ENCODE data around the gene VDAC2.

VDAC2 gene

GRCh38 chr10:75253281-75254220 lies 43.0 kb downstream of the VDAC2 start:
- DNase-seq (ENCODE audit: low read depth): no peak

- DNase-seq (ENCODE audit: low read depth): no peak
Observed at GRCh38 chr10:75254739-75255138, 44.1 kb downstream of the VDAC2 start.

- DNase-seq (ENCODE audit: low read depth): no peak
Observed at GRCh38 chr10:75260990-75261389, 50.4 kb downstream of the VDAC2 start.

- peak; percentile 25 for DNase-seq (ENCODE audit: low read depth)
Observed at GRCh38 chr10:75261813-75262705, 51.5 kb downstream of the VDAC2 start.

GRCh38 chr10:75263806-75264205 lies 53.2 kb downstream of the VDAC2 start:
- DNase-seq (ENCODE audit: low read depth): no peak

- DNase-seq (ENCODE audit: low read depth): no peak
Observed at GRCh38 chr10:75265856-75266255, 55.3 kb downstream of the VDAC2 start.

GRCh38 chr10:75266945-75267344 lies 56.3 kb downstream of the VDAC2 start:
- DNase-seq (ENCODE audit: low read depth): peak; percentile 51

- DNase-seq (ENCODE audit: low read depth): no peak
Observed at GRCh38 chr10:75269605-75270004, 59.0 kb downstream of the VDAC2 start.

GRCh38 chr10:75272094-75272493 lies 61.5 kb downstream of the VDAC2 start:
- no peak for DNase-seq (ENCODE audit: low read depth)

GRCh38 chr10:75272896-75273295 lies 62.3 kb downstream of the VDAC2 start:
- DNase-seq (ENCODE audit: low read depth): no peak

GRCh38 chr10:75276069-75276872 lies 65.7 kb downstream of the VDAC2 start:
- DNase-seq (ENCODE audit: low read depth): no peak

GRCh38 chr10:75280236-75280635 lies 69.6 kb downstream of the VDAC2 start:
- DNase-seq (ENCODE audit: low read depth): no peak
